ENCODE data around the gene FAHD1.

The FAHD1 gene

GRCh38 chr16:1820096-1820945 is 6.7 kb upstream of the FAHD1 start:
- H3K9me3 ChIP-seq (ENCODE audit: severe bottlenecking): no peaks in the 10 kb centered on the region
- no peak overlapping the region for H3K27ac ChIP-seq (ENCODE audit: poor library complexity, severe bottlenecking)
- TF ChIP-seq, protein P1, sequence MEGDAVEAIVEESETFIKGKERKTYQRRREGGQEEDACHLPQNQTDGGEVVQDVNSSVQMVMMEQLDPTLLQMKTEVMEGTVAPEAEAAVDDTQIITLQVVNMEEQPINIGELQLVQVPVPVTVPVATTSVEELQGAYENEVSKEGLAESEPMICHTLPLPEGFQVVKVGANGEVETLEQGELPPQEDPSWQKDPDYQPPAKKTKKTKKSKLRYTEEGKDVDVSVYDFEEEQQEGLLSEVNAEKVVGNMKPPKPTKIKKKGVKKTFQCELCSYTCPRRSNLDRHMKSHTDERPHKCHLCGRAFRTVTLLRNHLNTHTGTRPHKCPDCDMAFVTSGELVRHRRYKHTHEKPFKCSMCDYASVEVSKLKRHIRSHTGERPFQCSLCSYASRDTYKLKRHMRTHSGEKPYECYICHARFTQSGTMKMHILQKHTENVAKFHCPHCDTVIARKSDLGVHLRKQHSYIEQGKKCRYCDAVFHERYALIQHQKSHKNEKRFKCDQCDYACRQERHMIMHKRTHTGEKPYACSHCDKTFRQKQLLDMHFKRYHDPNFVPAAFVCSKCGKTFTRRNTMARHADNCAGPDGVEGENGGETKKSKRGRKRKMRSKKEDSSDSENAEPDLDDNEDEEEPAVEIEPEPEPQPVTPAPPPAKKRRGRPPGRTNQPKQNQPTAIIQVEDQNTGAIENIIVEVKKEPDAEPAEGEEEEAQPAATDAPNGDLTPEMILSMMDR (IDR thresholded peaks at IDR 0.05; ENCODE audit: poor library complexity, severe bottlenecking): no peak
- no peaks in the 10 kb centered on the region for H3K4me1 ChIP-seq (ENCODE audit: insufficient read depth, poor library complexity, severe bottlenecking)
- ATAC-seq (ENCODE audit: low read depth): no peak
- H3K36me3 ChIP-seq (ENCODE audit: low read depth): peaks cover 26% of the 10 kb centered on the region
- no peak for DNase-seq (ENCODE audit: low spot score)
- H3K4me3 ChIP-seq (ENCODE audit: severe bottlenecking): no peak overlapping the region
- H3K27me3 ChIP-seq (ENCODE audit: insufficient read depth, poor library complexity, severe bottlenecking): no peaks in the 10 kb centered on the region

DNA sequence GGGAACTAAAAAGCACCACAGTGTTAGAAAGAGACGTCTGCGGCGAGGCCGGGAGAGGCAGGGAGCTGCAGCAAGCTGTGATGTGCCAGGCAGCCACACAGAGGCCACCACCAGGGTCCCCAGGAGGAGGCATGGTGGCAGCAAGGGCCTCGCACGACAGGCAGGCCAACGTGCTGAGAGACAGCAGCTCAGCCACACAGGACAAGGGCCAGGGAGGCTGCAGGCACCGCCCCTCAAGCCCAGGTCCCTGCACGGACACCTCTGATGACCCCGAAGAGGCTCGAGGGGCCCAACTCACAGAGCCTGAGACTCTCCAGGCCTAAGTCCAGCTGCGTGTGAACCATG is 6.1 kb upstream of the FAHD1 start:
- peaks cover 23% of the 10 kb centered on the region for H3K36me3 ChIP-seq (ENCODE audit: low read depth)
- H3K4me3 ChIP-seq (ENCODE audit: severe bottlenecking): no peak overlapping the region
- no peaks in the 10 kb centered on the region for H3K9me3 ChIP-seq (ENCODE audit: severe bottlenecking)
- peak overlapping the region; percentile 20 for H3K27ac ChIP-seq (ENCODE audit: poor library complexity, severe bottlenecking)
- no peaks in the 10 kb centered on the region for H3K4me1 ChIP-seq (ENCODE audit: insufficient read depth, poor library complexity, severe bottlenecking)
- no peak for DNase-seq (ENCODE audit: low spot score)
- no peaks in the 10 kb centered on the region for H3K27me3 ChIP-seq (ENCODE audit: insufficient read depth, poor library complexity, severe bottlenecking)
- no peak for ATAC-seq (ENCODE audit: low read depth)
- TF ChIP-seq, protein P1 (IDR thresholded peaks at IDR 0.05; ENCODE audit: poor library complexity, severe bottlenecking): no peak

DNA sequence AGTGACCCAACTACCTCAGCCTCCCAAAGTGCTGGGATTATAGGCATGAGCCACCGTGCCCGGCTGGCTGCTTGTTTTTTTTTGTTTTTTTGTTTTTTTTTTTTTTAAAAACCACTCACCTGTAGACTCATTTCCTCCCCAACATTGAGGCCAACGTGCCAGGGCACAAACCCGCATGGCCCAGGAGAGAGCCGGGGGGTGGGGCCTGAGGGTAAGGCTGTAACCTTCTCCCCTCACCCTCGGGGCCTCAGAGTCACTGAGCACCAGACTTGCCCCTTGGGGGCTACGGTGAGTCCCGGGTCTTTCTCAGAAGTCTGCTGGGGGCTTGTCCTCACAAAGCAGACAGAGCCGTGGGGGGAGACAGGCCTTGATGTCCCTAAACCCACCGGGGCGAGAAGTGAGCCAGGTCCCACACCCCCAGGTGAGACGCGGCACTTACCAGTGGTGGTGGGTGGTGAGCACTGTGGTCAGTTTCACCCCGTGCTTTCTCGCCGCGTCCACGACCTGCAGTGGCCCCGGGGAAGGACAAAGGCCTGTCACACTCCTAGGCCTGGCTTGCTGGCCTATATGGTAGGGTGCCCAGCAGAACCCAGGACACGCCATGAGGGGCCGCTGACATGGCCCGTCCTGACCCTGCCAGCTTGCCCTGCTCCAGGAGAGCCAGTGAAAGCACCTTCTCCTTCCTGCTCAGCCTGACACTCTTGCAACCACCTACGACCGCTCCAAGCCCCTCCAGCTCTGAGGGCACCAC is 5.0 kb upstream of the FAHD1 start:
- Histone ChIP-seq H3K36me3 (ENCODE audit: low read depth) (peaks cover 23% of the 10 kb centered on the region), H3K27me3 (ENCODE audit: insufficient read depth, poor library complexity, severe bottlenecking) (no peaks in the 10 kb centered on the region), H3K27ac (ENCODE audit: poor library complexity, severe bottlenecking) (peak overlapping the region; percentile 20), H3K4me3 (ENCODE audit: severe bottlenecking) (no peak overlapping the region), H3K4me1 (ENCODE audit: insufficient read depth, poor library complexity, severe bottlenecking) (no peaks in the 10 kb centered on the region), H3K9me3 (ENCODE audit: severe bottlenecking) (no peaks in the 10 kb centered on the region)
- TF ChIP-seq, protein P1 (IDR thresholded peaks at IDR 0.05; ENCODE audit: poor library complexity, severe bottlenecking): no peak
- ATAC-seq (ENCODE audit: low read depth) (no peak), DNase-seq (ENCODE audit: low spot score) (peak; percentile 62)

DNA sequence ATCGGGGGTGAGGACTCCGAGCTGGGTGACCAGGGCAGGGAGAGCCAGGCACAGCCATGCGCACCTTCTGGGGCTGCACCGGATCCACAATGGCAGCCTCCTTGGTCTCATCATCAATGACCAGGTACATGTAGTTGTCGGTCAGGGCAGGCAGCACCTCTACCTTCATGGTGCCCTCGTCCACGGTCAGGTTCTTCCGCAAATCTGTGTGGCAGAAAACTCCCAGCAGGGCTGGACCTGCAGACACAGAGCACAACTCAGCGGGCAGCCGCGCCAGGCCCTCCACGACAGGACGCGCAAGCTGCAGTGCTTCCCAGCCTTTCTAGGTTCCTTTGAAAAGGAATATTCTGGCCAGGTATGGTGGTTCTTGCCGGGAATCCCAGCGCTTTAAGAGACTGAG is 4.2 kb upstream of the FAHD1 start:
- no peaks in the 10 kb centered on the region for H3K4me1 ChIP-seq (ENCODE audit: insufficient read depth, poor library complexity, severe bottlenecking)
- no peak for ATAC-seq (ENCODE audit: low read depth)
- no peak overlapping the region for H3K27ac ChIP-seq (ENCODE audit: poor library complexity, severe bottlenecking)
- TF ChIP-seq, protein P1 (IDR thresholded peaks at IDR 0.05; ENCODE audit: poor library complexity, severe bottlenecking): no peak
- H3K27me3 ChIP-seq (ENCODE audit: insufficient read depth, poor library complexity, severe bottlenecking): no peaks in the 10 kb centered on the region
- H3K36me3 ChIP-seq (ENCODE audit: low read depth): peaks cover 23% of the 10 kb centered on the region
- no peak for DNase-seq (ENCODE audit: low spot score)
- H3K9me3 ChIP-seq (ENCODE audit: severe bottlenecking): no peaks in the 10 kb centered on the region
- no peak overlapping the region for H3K4me3 ChIP-seq (ENCODE audit: severe bottlenecking)

Data from RWPE2 (cell line).